PC-9 (cell line): ENCODE measurements around the gene ERVK3-1. TPM values are rescaled to one million over a fixed set of nuclear protein-coding genes. Genes with fewer than 3 reads are reported as not detected.

Experiments
- BruUV-seq: library from RNA; stranded (reverse); fragments of 400-500 nt; replicated peaks from 2 replicates; lab custom pipeline; 2021; lab: Mats Ljungman, UMichigan
- CTCF ChIA-PET: fragments of 300-600 bp; sonication (Branson Sonifier 250); formaldehyde crosslinking; loops from one replicate; lab custom pipeline; 2022; ENCODE audit warnings: antibody characterized with exemption; lab: Charles Lee
- POLR2A ChIA-PET: fragments of 300-600 bp; sonication (Branson Sonifier 250); formaldehyde crosslinking; loops from one replicate; lab custom pipeline; 2022; ENCODE audit warnings: antibody characterized with exemption; ENCODE audit not compliant: unreplicated experiment; lab: Charles Lee
- DNase-seq, 2 experiments: peaks; one replicate each; pipeline versions ENCODE4 v3.0.0 to v3.0.0-alpha.2; 2015 to 2022; ENCODE audit warnings: mixed read lengths in 1 of 2
- H2AFZ ChIP-seq: fragments of 200-600 bp; sonication (generic); 2 replicates; pipeline ENCODE4 v1.8.1; 2017; ENCODE audit warnings: antibody characterized with exemption
- H3F3A ChIP-seq: fragments of 200-600 bp; sonication (generic); 2 replicates; pipeline ENCODE4 v1.8.1; 2017; ENCODE audit warnings: antibody characterized with exemption, mild to moderate bottlenecking, low read depth; ENCODE audit not compliant: insufficient read depth
- H3K27ac ChIP-seq: fragments of 200-600 bp; sonication (generic); 2 replicates; pipeline ENCODE4 v1.6.1; 2016; ENCODE audit warnings: mixed run types
- H3K27me3 ChIP-seq: fragments of 200-600 bp; sonication (generic); 2 replicates; pipeline ENCODE4 v1.6.1; 2016; ENCODE audit warnings: low read depth, mixed run types; ENCODE audit not compliant: insufficient read depth
- H3K36me3 ChIP-seq: fragments of 200-600 bp; sonication (generic); 2 replicates; pipeline ENCODE4 v1.6.1; 2016; ENCODE audit warnings: low read depth, mixed run types
- H3K4me1 ChIP-seq: fragments of 200-600 bp; sonication (generic); replicated peaks from 2 replicates; pipeline ENCODE4 v1.6.1; 2016; ENCODE audit warnings: mixed run types; ENCODE audit not compliant: insufficient read depth
- H3K4me2 ChIP-seq: fragments of 200-600 bp; sonication (generic); 2 replicates; pipeline ENCODE4 v1.6.1; 2017; ENCODE audit warnings: mixed run types
- H3K4me3 ChIP-seq: fragments of 200-600 bp; sonication (generic); 2 replicates; pipeline ENCODE4 v1.6.1; 2016; ENCODE audit warnings: mixed run types
- H3K79me2 ChIP-seq: fragments of 200-600 bp; sonication (generic); 2 replicates; pipeline ENCODE4 v1.6.1; 2017; ENCODE audit warnings: low read depth, mixed run types
- H3K9me2 ChIP-seq: fragments of 200-600 bp; sonication (generic); 2 replicates; pipeline ENCODE4 v1.8.1; 2017; ENCODE audit warnings: mild to moderate bottlenecking; ENCODE audit not compliant: insufficient read depth
- H3K9me3 ChIP-seq: fragments of 200-600 bp; sonication (generic); 2 replicates; pipeline ENCODE4 v1.8.1; 2016; ENCODE audit warnings: low read depth; ENCODE audit not compliant: insufficient read depth
- H4K20me1 ChIP-seq: fragments of 200-600 bp; sonication (generic); 2 replicates; pipeline ENCODE4 v1.8.1; 2017; ENCODE audit not compliant: insufficient read depth
- EZH2 ChIP-seq: fragments of 200-600 bp; sonication (generic); IDR thresholded peaks from 2 replicates; pipeline ENCODE4 v1.8.0; 2017; ENCODE audit warnings: antibody characterized with exemption, low read depth
- intact Hi-C: fragments of 100-400 bp; cut with micrococcal nuclease; formaldehyde crosslinking; loops from one replicate; pipeline ENCODE4 v1.10.0; 2022; ENCODE audit not compliant: unreplicated experiment
- total RNA-seq: library from RNA; stranded (reverse); gene quantifications from 2 replicates; pipeline ENCODE4 v1.2.3, GENCODE V29; 2021
- TF ChIP-seq, protein P1 (sequence below): fragments of 200-600 bp; sonication (generic); conservative IDR thresholded peaks from 2 replicates; pipeline ENCODE4 v1.6.1; 2017; ENCODE audit warnings: mixed run types, antibody characterized with exemption, mild to moderate bottlenecking, moderate library complexity

ERVK3-1 gene
- total RNA-seq, 1 experiment from 2014 or later, result 21.3 TPM

DNA sequence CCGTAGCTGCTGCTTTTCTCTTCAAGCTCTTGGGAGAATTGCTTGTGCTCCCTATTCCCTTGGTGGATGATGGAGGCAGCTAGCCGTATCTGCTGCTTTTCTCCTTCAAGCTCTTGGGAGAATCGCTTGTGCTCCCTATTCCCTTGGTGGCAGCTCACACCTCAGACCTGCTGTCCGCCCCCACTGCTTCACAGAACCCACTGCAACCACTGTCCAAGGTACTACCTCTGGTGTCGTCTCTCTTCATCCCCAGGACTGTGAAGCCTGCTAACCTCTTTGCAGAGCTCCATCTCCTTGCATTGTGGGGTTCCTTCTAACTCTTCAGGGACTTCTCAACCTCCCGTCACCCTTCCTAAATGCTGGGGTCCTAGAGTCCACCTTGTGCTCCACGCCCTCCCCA lies 4.6 kb upstream of the ERVK3-1 start:
- DNase-seq, result no peak
- ChIA-PET POLR2A (no interaction called here), CTCF (no interaction called here)
- TF ChIP-seq, protein P1, sequence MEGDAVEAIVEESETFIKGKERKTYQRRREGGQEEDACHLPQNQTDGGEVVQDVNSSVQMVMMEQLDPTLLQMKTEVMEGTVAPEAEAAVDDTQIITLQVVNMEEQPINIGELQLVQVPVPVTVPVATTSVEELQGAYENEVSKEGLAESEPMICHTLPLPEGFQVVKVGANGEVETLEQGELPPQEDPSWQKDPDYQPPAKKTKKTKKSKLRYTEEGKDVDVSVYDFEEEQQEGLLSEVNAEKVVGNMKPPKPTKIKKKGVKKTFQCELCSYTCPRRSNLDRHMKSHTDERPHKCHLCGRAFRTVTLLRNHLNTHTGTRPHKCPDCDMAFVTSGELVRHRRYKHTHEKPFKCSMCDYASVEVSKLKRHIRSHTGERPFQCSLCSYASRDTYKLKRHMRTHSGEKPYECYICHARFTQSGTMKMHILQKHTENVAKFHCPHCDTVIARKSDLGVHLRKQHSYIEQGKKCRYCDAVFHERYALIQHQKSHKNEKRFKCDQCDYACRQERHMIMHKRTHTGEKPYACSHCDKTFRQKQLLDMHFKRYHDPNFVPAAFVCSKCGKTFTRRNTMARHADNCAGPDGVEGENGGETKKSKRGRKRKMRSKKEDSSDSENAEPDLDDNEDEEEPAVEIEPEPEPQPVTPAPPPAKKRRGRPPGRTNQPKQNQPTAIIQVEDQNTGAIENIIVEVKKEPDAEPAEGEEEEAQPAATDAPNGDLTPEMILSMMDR, result no peak
- TF ChIP-seq EZH2, result no peak
- BruUV-seq, result no TSS peak
- intact Hi-C loops, result no loop called here
- no peaks in the 10 kb centered on the region for H4K20me1 ChIP-seq
- H3F3A ChIP-seq, result no peaks in the 10 kb centered on the region; the same call in 1 of the 2 replicates
- H3K27me3 ChIP-seq, result no peaks in the 10 kb centered on the region
- no peaks in the 10 kb centered on the region for H3K9me2 ChIP-seq
- no peak overlapping the region for H3K4me3 ChIP-seq
- H3K4me2 ChIP-seq, result no peak overlapping the region
- H2AFZ ChIP-seq, result no peak overlapping the region
- no peaks in the 10 kb centered on the region; the same call in 1 of the 2 replicates for H3K4me1 ChIP-seq
- no peak overlapping the region for H3K27ac ChIP-seq
- peaks cover 4% of the 10 kb centered on the region for H3K79me2 ChIP-seq
- no peaks in the 10 kb centered on the region for H3K9me3 ChIP-seq
- 0 out of 2 replicates have a peak, but pooled peaks cover 4% of the 10 kb centered on the region for H3K36me3 ChIP-seq

DNA sequence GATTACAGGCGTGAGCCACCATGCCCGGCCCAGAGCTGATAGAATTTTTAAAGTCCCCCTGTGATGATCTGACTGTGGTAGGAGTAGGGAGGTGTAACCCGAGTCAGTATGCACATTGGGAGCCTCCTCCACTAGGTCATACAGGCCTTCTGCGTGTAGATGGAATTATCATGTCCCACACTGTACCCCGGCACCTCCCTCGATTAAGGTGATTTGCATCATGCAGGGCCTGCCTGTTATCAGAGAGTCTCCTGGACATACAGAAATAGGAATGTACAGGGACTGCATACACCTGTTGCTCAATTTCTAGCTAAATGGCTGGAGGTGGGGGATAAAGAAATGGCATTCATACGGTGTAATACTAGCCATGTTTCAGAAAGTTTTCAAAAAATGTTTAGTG lies 922 bp upstream of the ERVK3-1 start:
- H3K9me2 ChIP-seq, result no peaks in the 10 kb centered on the region
- BruUV-seq, result no TSS peak
- H3F3A ChIP-seq, result no peaks in the 10 kb centered on the region; the same call in 1 of the 2 replicates
- no peak overlapping the region for H3K4me3 ChIP-seq
- ChIA-PET POLR2A (no interaction called here), CTCF (no interaction called here)
- no peaks in the 10 kb centered on the region for H3K36me3 ChIP-seq
- intact Hi-C loops, result loop anchor here (2.0 kb wide), 1 partner anchor 23 kb away; the partner anchor contains the start of gene ZSCAN22
- TF ChIP-seq EZH2, result no peak
- TF ChIP-seq, protein P1, result no peak
- peaks cover 6% of the 10 kb centered on the region for H3K4me1 ChIP-seq
- H3K9me3 ChIP-seq, result no peaks in the 10 kb centered on the region
- no peaks in the 10 kb centered on the region for H4K20me1 ChIP-seq
- H3K27me3 ChIP-seq, result no peaks in the 10 kb centered on the region
- H2AFZ ChIP-seq, result no peak overlapping the region
- H3K27ac ChIP-seq, result no peak overlapping the region
- H3K79me2 ChIP-seq, result peaks cover 18% of the 10 kb centered on the region
- DNase-seq, result no peak
- H3K4me2 ChIP-seq, result peak overlapping the region; percentile 97; the same call in 1 of the 2 replicates

DNA sequence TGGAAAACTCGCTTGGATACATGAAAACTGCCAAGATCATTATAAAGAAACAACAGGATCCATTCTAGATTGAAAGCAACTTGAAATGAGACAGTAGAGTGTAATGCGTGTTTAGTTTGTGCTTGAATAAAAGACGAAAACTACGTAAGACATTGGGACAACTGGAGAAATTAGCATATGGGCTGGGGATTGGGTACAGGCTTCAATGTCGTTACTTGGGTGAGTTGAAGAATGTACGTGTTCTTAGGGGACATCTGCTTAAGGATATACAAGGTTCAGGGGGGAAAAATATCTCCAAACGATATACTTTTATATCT lies 471 bp upstream of the ERVK3-1 start:
- BruUV-seq, result no TSS peak
- Histone ChIP-seq H3K36me3 (no peaks in the 10 kb centered on the region), H2AFZ (peak overlapping the region; percentile 78), H4K20me1 (no peaks in the 10 kb centered on the region), H3K4me2 (peak overlapping the region; percentile 97), H3K9me2 (no peaks in the 10 kb centered on the region), H3F3A (no peaks in the 10 kb centered on the region; the same call in 1 of the 2 replicates), H3K27ac (no peak overlapping the region), H3K27me3 (no peaks in the 10 kb centered on the region), H3K4me1 (peaks cover 6% of the 10 kb centered on the region), H3K9me3 (no peaks in the 10 kb centered on the region), H3K79me2 (peaks cover 18% of the 10 kb centered on the region), H3K4me3 (peak overlapping the region; percentile 94)
- TF ChIP-seq EZH2, result no peak
- TF ChIP-seq, protein P1, result no peak
- intact Hi-C loops, result loop anchor here (1.0 to 2.0 kb wide), 3 partner anchors 22 to 745 kb away; partner anchors contain the start of genes ZNF550, ZNF8 and ZSCAN22
- POLR2A ChIA-PET, result interaction anchor here (0.5 to 1.0 kb wide), 5 partner anchors 22 to 558 kb away, joined by 3 to 20 read pairs (median 4); partner anchors contain the start of genes ZNF776 and ZSCAN22
- CTCF ChIA-PET, result no interaction called here
- no peak for DNase-seq
